Trophoblast cell (in vitro differentiated cells and primary cell): ENCODE data around the gene NSMF.
A peak's percentile ranks its signal among the peaks of the same experiment; 100 is the strongest.

ENCODE experiments used
- DNase-seq, 2 donors: peaks; one replicate each; pipeline ENCODE4 v3.0.0-alpha.2; 2016
- H2AFZ ChIP-seq: 2 replicates; pipeline ENCODE4 v1.6.1; 2013; ENCODE audit warnings: low read length, moderate library complexity, mild to moderate bottlenecking; ENCODE audit not compliant: insufficient read depth, poor library complexity
- H2AK5ac ChIP-seq: 2 replicates; pipeline ENCODE4 v1.6.1; 2013; ENCODE audit warnings: mild to moderate bottlenecking, low read length
- H2BK120ac ChIP-seq: 2 replicates; pipeline ENCODE4 v1.6.1; 2013; ENCODE audit warnings: low read length, mild to moderate bottlenecking, moderate library complexity; ENCODE audit not compliant: insufficient read depth, poor library complexity
- H2BK12ac ChIP-seq: 2 replicates; pipeline ENCODE4 v1.6.1; 2013; ENCODE audit warnings: mild to moderate bottlenecking, low read length, moderate library complexity
- H2BK5ac ChIP-seq: 2 replicates; pipeline ENCODE4 v1.6.1; 2013; ENCODE audit warnings: low read length, low read depth, moderate library complexity, mild to moderate bottlenecking; ENCODE audit not compliant: poor library complexity
- H3K14ac ChIP-seq: 2 replicates; pipeline ENCODE4 v1.6.1; 2013; ENCODE audit warnings: mild to moderate bottlenecking, low read length
- H3K18ac ChIP-seq: 2 replicates; pipeline ENCODE4 v1.6.1; 2013; ENCODE audit warnings: mild to moderate bottlenecking, low read length
- H3K23ac ChIP-seq: 2 replicates; pipeline ENCODE4 v1.6.1; 2013; ENCODE audit warnings: low read length
- H3K27ac ChIP-seq: 2 replicates; pipeline ENCODE4 v1.5.1; 2013; ENCODE audit warnings: low read depth, mild to moderate bottlenecking, inconsistent platforms, low read length, moderate library complexity
- H3K27me3 ChIP-seq: 2 replicates; pipeline ENCODE4 v1.6.1; 2013; ENCODE audit warnings: inconsistent platforms, mild to moderate bottlenecking, low read length, moderate library complexity; ENCODE audit not compliant: insufficient read depth
- H3K36me3 ChIP-seq, 2 experiments: 1 replicate in 1 of 2; 2 replicates in 1 of 2; pipeline ENCODE4 v1.6.1; 2013; ENCODE audit warnings: low read length in 2 of 2, mild to moderate bottlenecking in 2 of 2, moderate library complexity in 1 of 2; ENCODE audit not compliant: insufficient read depth in 2 of 2, control insufficient read depth in 1 of 2
- H3K4ac ChIP-seq: 2 replicates; pipeline ENCODE4 v1.6.1; 2013; ENCODE audit warnings: low read depth, mild to moderate bottlenecking, low read length, moderate library complexity
- H3K4me1 ChIP-seq, 2 experiments: 1 replicate in 1 of 2; 2 replicates in 1 of 2; pipeline ENCODE4 v1.6.1; 2013; ENCODE audit warnings: low read length in 2 of 2, mild to moderate bottlenecking in 2 of 2, moderate library complexity in 1 of 2; ENCODE audit not compliant: insufficient read depth in 2 of 2, control insufficient read depth in 1 of 2
- H3K4me2 ChIP-seq: 2 replicates; pipeline ENCODE4 v1.6.1; 2013; ENCODE audit warnings: inconsistent platforms, mild to moderate bottlenecking, low read length, moderate library complexity
- H3K4me3 ChIP-seq: 2 replicates; pipeline ENCODE4 v1.5.1; 2013; ENCODE audit warnings: mild to moderate bottlenecking, low read depth, low read length, inconsistent platforms
- H3K79me1 ChIP-seq: one replicate; pipeline ENCODE4 v1.6.1; 2013; ENCODE audit warnings: low read length
- H3K79me2 ChIP-seq: 2 replicates; pipeline ENCODE4 v1.6.1; 2013; ENCODE audit warnings: low read length, mild to moderate bottlenecking; ENCODE audit not compliant: control insufficient read depth, insufficient read depth, poor library complexity
- H3K9ac ChIP-seq: 2 replicates; pipeline ENCODE4 v1.6.1; 2013; ENCODE audit warnings: mild to moderate bottlenecking, low read length
- H3K9me3 ChIP-seq: 2 replicates; pipeline ENCODE4 v1.6.1; 2013; ENCODE audit warnings: low read depth, mild to moderate bottlenecking, control low read depth, inconsistent platforms, low read length; ENCODE audit not compliant: insufficient read depth
- H4K12ac ChIP-seq: 2 replicates; pipeline ENCODE4 v1.6.1; 2013; ENCODE audit warnings: low read depth, mild to moderate bottlenecking, low read length, moderate library complexity
- H4K8ac ChIP-seq: 2 replicates; pipeline ENCODE4 v1.6.1; 2013; ENCODE audit warnings: low read depth, mild to moderate bottlenecking, low read length, moderate library complexity
- H4K91ac ChIP-seq: one replicate; pipeline ENCODE4 v1.6.1; 2013; ENCODE audit warnings: low read depth, mild to moderate bottlenecking, low read length, moderate library complexity
- WGBS: extraction: QIAGEN DNeasy Blood & Tissue Kit; methylation state at CpG from one replicate; pipeline ENCODE4 v1.1.7; 2013; ENCODE audit warnings: missing lambda C conversion rate; ENCODE audit not compliant: insufficient read length, insufficient coverage; ENCODE audit errors: extremely low coverage; 5-methylcytosine and 5-hydroxymethylcytosine counted together

The NSMF gene

GRCh38 chr9:137454597-137455358 lies 4.4 kb downstream of the NSMF start:
- Histone ChIP-seq H3K4me3 (peak overlapping the region; percentile 49), H2AK5ac (peak overlapping the region; percentile 27), H3K36me3 (peaks cover 15 to 28% of the 10 kb centered on the region in 2 experiments), H3K18ac (no peak overlapping the region), H3K4ac (no peak overlapping the region), H3K14ac (no peak overlapping the region), H3K27me3 (no peaks in the 10 kb centered on the region), H3K4me1 (peaks cover 20 to 27% of the 10 kb centered on the region in 2 experiments), H3K23ac (no peak overlapping the region), H3K9ac (no peak overlapping the region), H3K27ac (no peak overlapping the region), H4K91ac (no peak overlapping the region), H2AFZ (no peak overlapping the region), H4K8ac (peak overlapping the region; percentile 1), H2BK12ac (no peak overlapping the region), H4K12ac (peak overlapping the region; percentile 2), H3K79me1 (peaks cover 12% of the 10 kb centered on the region), H3K79me2 (peaks cover 4% of the 10 kb centered on the region), H3K9me3 (peaks cover 2% of the 10 kb centered on the region), H2BK120ac (no peak overlapping the region), H2BK5ac (no peak overlapping the region), H3K4me2 (peak overlapping the region; percentile 51)
- DNase-seq = no peak
- WGBS = no CpG with 5 or more reads among the region's 30 CpGs

DNA sequence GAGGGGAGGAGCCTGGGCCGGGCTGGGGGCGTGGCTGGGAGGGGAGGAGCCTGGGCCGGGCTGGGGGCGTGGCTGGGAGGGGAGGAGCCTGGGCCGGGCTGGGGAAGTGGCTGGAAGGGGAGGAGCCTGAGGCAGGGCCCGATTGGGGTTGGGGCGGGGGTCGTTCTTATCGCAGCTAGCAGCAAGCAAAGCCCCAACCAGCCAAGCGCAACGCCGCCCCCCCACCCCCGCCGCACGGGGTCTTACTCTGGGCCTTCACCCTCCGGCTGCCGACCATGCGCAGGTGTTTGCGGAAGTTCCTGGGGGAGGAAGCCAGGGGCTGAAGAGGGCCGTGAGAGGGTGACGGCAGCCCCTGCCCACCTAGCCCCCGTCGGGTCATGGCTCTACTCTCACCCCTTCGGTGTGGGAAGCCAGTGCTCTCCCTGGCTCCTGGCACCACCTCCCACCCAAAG lies 5.0 kb downstream of the NSMF start:
- H4K12ac ChIP-seq = no peak overlapping the region
- WGBS = no CpG with 5 or more reads among the region's 24 CpGs
- H3K79me1 ChIP-seq = peaks cover 8% of the 10 kb centered on the region
- peak overlapping the region; percentile 27 for H2AK5ac ChIP-seq
- peaks cover 20 to 33% of the 10 kb centered on the region in 2 experiments for H3K36me3 ChIP-seq
- H3K27me3 ChIP-seq = no peaks in the 10 kb centered on the region
- no peak overlapping the region for H2BK5ac ChIP-seq
- no peak overlapping the region for H3K14ac ChIP-seq
- H3K4me1 ChIP-seq = peaks cover 17 to 24% of the 10 kb centered on the region in 2 experiments
- no peak overlapping the region for H3K9ac ChIP-seq
- H3K79me2 ChIP-seq = peaks cover 2% of the 10 kb centered on the region
- DNase-seq = no peak
- H3K4ac ChIP-seq = no peak overlapping the region
- no peak overlapping the region for H3K27ac ChIP-seq
- no peak overlapping the region for H3K23ac ChIP-seq
- H3K9me3 ChIP-seq = peaks cover 2% of the 10 kb centered on the region
- H2AFZ ChIP-seq = no peak overlapping the region
- H3K18ac ChIP-seq = no peak overlapping the region
- H2BK12ac ChIP-seq = no peak overlapping the region
- peak overlapping the region; percentile 1 for H4K8ac ChIP-seq
- peak overlapping the region; percentile 49 for H3K4me3 ChIP-seq
- no peak overlapping the region for H4K91ac ChIP-seq
- H3K4me2 ChIP-seq = peak overlapping the region; percentile 51
- H2BK120ac ChIP-seq = no peak overlapping the region

DNA sequence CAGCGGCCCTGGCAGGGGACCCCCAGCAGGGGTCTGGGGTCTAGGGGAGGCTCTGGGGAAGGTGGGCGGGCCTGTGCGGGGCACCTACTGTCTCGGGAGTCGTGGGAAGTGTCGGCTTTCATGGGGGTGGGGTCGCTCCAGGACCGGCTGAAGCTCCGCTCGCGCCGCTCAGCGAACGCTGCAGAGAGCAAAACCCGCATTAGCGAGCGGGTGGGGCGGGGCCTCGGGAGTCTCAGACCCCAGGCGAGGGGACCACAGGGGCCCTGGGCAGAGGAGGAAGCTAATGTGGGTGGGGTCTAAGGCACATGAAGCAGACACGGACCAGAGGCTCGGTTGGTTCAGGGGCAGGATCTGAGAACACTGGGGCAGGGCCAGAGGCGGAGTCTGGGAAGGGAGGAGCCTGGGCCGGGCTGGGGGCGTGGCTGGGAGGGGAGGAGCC lies 5.5 kb downstream of the NSMF start:
- Histone ChIP-seq H2AFZ (peak overlapping the region; percentile 37), H2BK5ac (no peak overlapping the region), H3K4me2 (peak overlapping the region; percentile 76), H3K9me3 (peaks cover 2% of the 10 kb centered on the region), H4K8ac (peak overlapping the region; percentile 83), H3K36me3 (peaks cover 24 to 36% of the 10 kb centered on the region in 2 experiments), H3K9ac (no peak overlapping the region), H2AK5ac (no peak overlapping the region), H3K4me1 (peaks cover 17 to 22% of the 10 kb centered on the region in 2 experiments), H4K91ac (no peak overlapping the region), H3K23ac (no peak overlapping the region), H4K12ac (peak overlapping the region; percentile 43), H3K79me1 (peaks cover 6% of the 10 kb centered on the region), H3K14ac (no peak overlapping the region), H3K4me3 (peak overlapping the region; percentile 56), H3K27me3 (no peaks in the 10 kb centered on the region), H3K4ac (no peak overlapping the region), H3K27ac (no peak overlapping the region), H2BK12ac (no peak overlapping the region), H3K18ac (no peak overlapping the region), H3K79me2 (peaks cover 2% of the 10 kb centered on the region), H2BK120ac (no peak overlapping the region)
- peak; percentile 57 to 70 for DNase-seq
- no CpG with 5 or more reads among the region's 25 CpGs for WGBS

- Histone ChIP-seq H4K8ac (peak overlapping the region; percentile 28), H3K27ac (no peak overlapping the region)
These were observed 6.1 kb downstream of the NSMF start for GRCh38 chr9:137452761-137453642.

More at GRCh38 chr9:137452761-137453642, 6.1 kb downstream of the NSMF start:
- peak overlapping the region; percentile 43 for H4K12ac ChIP-seq
- peak overlapping the region; percentile 50 for H2AK5ac ChIP-seq
- no peak overlapping the region for H3K23ac ChIP-seq
- H3K18ac ChIP-seq = no peak overlapping the region
- no CpG with 5 or more reads among the region's 43 CpGs for WGBS
- H3K27me3 ChIP-seq = no peaks in the 10 kb centered on the region
- no peak overlapping the region for H4K91ac ChIP-seq
- H2BK5ac ChIP-seq = no peak overlapping the region
- H3K4me2 ChIP-seq = peak overlapping the region; percentile 76
- H2AFZ ChIP-seq = no peak overlapping the region
- peaks cover 3% of the 10 kb centered on the region for H3K79me1 ChIP-seq
- peaks cover 10 to 15% of the 10 kb centered on the region in 2 experiments for H3K4me1 ChIP-seq
- no peaks in the 10 kb centered on the region for H3K79me2 ChIP-seq
- H2BK120ac ChIP-seq = no peak overlapping the region
- H3K14ac ChIP-seq = no peak overlapping the region
- no peak overlapping the region for H3K4me3 ChIP-seq
- H3K4ac ChIP-seq = no peak overlapping the region
- DNase-seq = no peak
- H3K36me3 ChIP-seq = peaks cover 24 to 39% of the 10 kb centered on the region in 2 experiments
- H3K9ac ChIP-seq = no peak overlapping the region
- H2BK12ac ChIP-seq = no peak overlapping the region
- peaks cover 2% of the 10 kb centered on the region for H3K9me3 ChIP-seq
